Measurements from ENCODE around the gene SPX.
A peak's percentile ranks its signal among the peaks of the same experiment; 100 is the strongest.

SPX gene

GRCh38 chr12:21502872-21503271 is 23.2 kb upstream of the SPX start:
- Histone ChIP-seq H3K27me3 (replicated peaks; ENCODE audit: control insufficient read depth, insufficient read depth, low read length, poor library complexity, severe bottlenecking) (no peaks in the 10 kb centered on the region), H3K9me3 (ENCODE audit: control insufficient read depth, low read length) (no peaks in the 10 kb centered on the region), H3K36me3 (ENCODE audit: control insufficient read depth, insufficient read depth, low read length) (peaks cover 14% of the 10 kb centered on the region), H3K4me3 (ENCODE audit: insufficient read depth, low read depth, low read length, poor library complexity, severe bottlenecking) (no peak overlapping the region), H3K4me1 (ENCODE audit: control insufficient read depth, insufficient read depth, low read length, poor library complexity, severe bottlenecking) (peaks cover 16% of the 10 kb centered on the region), H3K27ac (ENCODE audit: insufficient read depth, low read length, poor library complexity, severe bottlenecking) (no peak overlapping the region)
- no peak for DNase-seq

DNA sequence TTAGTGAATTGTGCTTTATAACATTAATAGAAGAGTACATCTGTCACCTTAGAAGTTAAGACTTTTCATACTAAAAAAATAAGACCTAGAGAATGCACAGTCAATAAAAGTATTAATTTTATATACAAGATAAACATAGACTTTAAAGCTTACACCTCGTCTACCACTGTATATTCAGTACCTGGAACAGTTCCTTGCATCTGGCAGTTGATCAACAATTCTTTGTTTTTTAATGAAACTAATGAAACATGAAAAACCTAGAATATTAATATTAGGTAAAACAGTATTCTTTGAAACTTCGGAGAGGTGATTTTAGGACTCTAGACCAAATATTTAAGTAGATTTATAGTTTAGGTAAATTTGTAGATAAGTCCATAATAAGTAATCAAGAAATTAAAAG is 20.2 kb upstream of the SPX start:
- no peak overlapping the region for H3K27ac ChIP-seq (ENCODE audit: insufficient read depth, low read length, poor library complexity, severe bottlenecking)
- no peak for DNase-seq
- H3K4me3 ChIP-seq (ENCODE audit: insufficient read depth, low read depth, low read length, poor library complexity, severe bottlenecking) = no peak overlapping the region

GRCh38 chr12:21507849-21508248 is 18.2 kb upstream of the SPX start:
- Histone ChIP-seq H3K9me3 (ENCODE audit: control insufficient read depth, low read length) (no peaks in the 10 kb centered on the region), H3K27ac (ENCODE audit: insufficient read depth, low read length, poor library complexity, severe bottlenecking) (no peak overlapping the region), H3K27me3 (replicated peaks; ENCODE audit: control insufficient read depth, insufficient read depth, low read length, poor library complexity, severe bottlenecking) (no peaks in the 10 kb centered on the region), H3K36me3 (ENCODE audit: control insufficient read depth, insufficient read depth, low read length) (peaks cover 35% of the 10 kb centered on the region), H3K4me3 (ENCODE audit: insufficient read depth, low read depth, low read length, poor library complexity, severe bottlenecking) (no peak overlapping the region), H3K4me1 (ENCODE audit: control insufficient read depth, insufficient read depth, low read length, poor library complexity, severe bottlenecking) (peaks cover 1% of the 10 kb centered on the region)
- DNase-seq = no peak

More for the DNA sequence above, 20.2 kb upstream of the SPX start:
- H3K4me1 ChIP-seq (ENCODE audit: control insufficient read depth, insufficient read depth, low read length, poor library complexity, severe bottlenecking) = peaks cover 6% of the 10 kb centered on the region
- H3K9me3 ChIP-seq (ENCODE audit: control insufficient read depth, low read length) = no peaks in the 10 kb centered on the region
- H3K36me3 ChIP-seq (ENCODE audit: control insufficient read depth, insufficient read depth, low read length) = peaks cover 23% of the 10 kb centered on the region
- H3K27me3 ChIP-seq (replicated peaks; ENCODE audit: control insufficient read depth, insufficient read depth, low read length, poor library complexity, severe bottlenecking) = no peaks in the 10 kb centered on the region

DNA sequence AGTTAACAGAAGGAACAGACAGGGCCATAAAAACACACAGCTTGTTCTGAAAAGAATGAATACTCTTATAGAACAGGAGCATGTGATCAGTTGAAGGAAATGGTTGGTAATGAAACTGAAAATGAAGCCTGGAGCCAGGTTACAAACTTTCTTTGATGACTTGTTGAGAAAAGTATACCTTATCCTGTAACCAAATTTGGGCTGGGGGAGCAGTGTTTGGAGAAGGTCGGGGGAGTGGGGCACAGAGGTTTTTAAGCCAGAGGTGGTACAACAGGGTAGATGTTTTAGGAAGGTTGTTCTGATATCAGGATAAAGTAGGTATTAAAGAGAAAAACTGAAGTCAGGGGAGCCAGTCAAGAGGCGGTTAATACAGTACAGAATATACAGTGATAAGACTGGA is 16.3 kb upstream of the SPX start:
- Histone ChIP-seq H3K27ac (ENCODE audit: insufficient read depth, low read length, poor library complexity, severe bottlenecking) (no peak overlapping the region), H3K9me3 (ENCODE audit: control insufficient read depth, low read length) (no peaks in the 10 kb centered on the region), H3K4me3 (ENCODE audit: insufficient read depth, low read depth, low read length, poor library complexity, severe bottlenecking) (no peak overlapping the region), H3K27me3 (replicated peaks; ENCODE audit: control insufficient read depth, insufficient read depth, low read length, poor library complexity, severe bottlenecking) (no peaks in the 10 kb centered on the region), H3K4me1 (ENCODE audit: control insufficient read depth, insufficient read depth, low read length, poor library complexity, severe bottlenecking) (no peaks in the 10 kb centered on the region), H3K36me3 (ENCODE audit: control insufficient read depth, insufficient read depth, low read length) (peaks cover 47% of the 10 kb centered on the region)
- DNase-seq = no peak

GRCh38 chr12:21516281-21516680 is 9.8 kb upstream of the SPX start:
- H3K9me3 ChIP-seq (ENCODE audit: control insufficient read depth, low read length) = no peaks in the 10 kb centered on the region
- H3K36me3 ChIP-seq (ENCODE audit: control insufficient read depth, insufficient read depth, low read length) = peaks cover 27% of the 10 kb centered on the region
- H3K4me3 ChIP-seq (ENCODE audit: insufficient read depth, low read depth, low read length, poor library complexity, severe bottlenecking) = no peak overlapping the region
- no peak for DNase-seq
- H3K27ac ChIP-seq (ENCODE audit: insufficient read depth, low read length, poor library complexity, severe bottlenecking) = no peak overlapping the region
- H3K4me1 ChIP-seq (ENCODE audit: control insufficient read depth, insufficient read depth, low read length, poor library complexity, severe bottlenecking) = no peaks in the 10 kb centered on the region
- H3K27me3 ChIP-seq (replicated peaks; ENCODE audit: control insufficient read depth, insufficient read depth, low read length, poor library complexity, severe bottlenecking) = no peaks in the 10 kb centered on the region

DNA sequence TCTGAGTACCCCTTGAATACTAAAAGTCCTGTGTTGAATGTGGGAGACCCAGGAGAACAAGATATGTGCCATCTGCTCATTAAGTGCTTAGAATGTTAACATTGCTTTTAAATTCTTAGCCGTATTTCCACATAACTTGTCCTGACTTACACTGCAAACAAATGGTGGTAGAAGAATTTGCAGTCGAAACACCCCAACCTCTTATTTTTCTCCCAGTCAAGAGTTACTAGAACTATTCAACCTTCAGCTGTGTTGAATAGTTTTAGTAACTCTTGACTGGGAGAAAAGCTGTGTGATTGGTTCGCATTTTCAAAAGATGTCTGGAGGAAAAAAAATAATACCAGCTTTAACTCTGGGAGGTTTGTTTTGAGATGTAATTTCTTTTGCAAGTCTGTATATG is 7.6 kb upstream of the SPX start:
- no peak overlapping the region for H3K27ac ChIP-seq (ENCODE audit: insufficient read depth, low read length, poor library complexity, severe bottlenecking)
- H3K4me1 ChIP-seq (ENCODE audit: control insufficient read depth, insufficient read depth, low read length, poor library complexity, severe bottlenecking) = no peaks in the 10 kb centered on the region
- H3K36me3 ChIP-seq (ENCODE audit: control insufficient read depth, insufficient read depth, low read length) = peaks cover 11% of the 10 kb centered on the region
- H3K9me3 ChIP-seq (ENCODE audit: control insufficient read depth, low read length) = no peaks in the 10 kb centered on the region
- no peaks in the 10 kb centered on the region for H3K27me3 ChIP-seq (replicated peaks; ENCODE audit: control insufficient read depth, insufficient read depth, low read length, poor library complexity, severe bottlenecking)
- no peak for DNase-seq
- no peak overlapping the region for H3K4me3 ChIP-seq (ENCODE audit: insufficient read depth, low read depth, low read length, poor library complexity, severe bottlenecking)

DNA sequence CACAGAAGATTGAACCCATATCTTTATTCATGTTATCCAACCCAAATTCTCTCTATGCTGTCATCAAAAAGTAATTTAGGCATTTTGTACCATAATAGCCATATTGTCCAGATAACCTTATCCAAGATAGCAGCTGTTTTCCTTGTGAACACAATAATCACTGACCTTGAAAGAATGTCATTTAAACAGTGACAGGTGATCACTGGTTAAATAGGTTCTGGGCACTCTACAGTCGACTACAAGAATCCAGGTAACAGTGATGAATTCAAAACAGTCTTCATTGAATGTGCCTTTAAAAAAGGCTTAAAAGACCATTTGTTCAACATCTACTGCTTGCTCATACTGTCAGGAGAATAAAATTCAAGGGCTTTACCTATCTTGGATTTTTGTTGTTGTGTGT is 4.6 kb upstream of the SPX start:
- DNase-seq = no peak
- Histone ChIP-seq H3K4me1 (ENCODE audit: control insufficient read depth, insufficient read depth, low read length, poor library complexity, severe bottlenecking) (no peaks in the 10 kb centered on the region), H3K27me3 (replicated peaks; ENCODE audit: control insufficient read depth, insufficient read depth, low read length, poor library complexity, severe bottlenecking) (no peaks in the 10 kb centered on the region), H3K27ac (ENCODE audit: insufficient read depth, low read length, poor library complexity, severe bottlenecking) (no peak overlapping the region), H3K9me3 (ENCODE audit: control insufficient read depth, low read length) (no peaks in the 10 kb centered on the region), H3K4me3 (ENCODE audit: insufficient read depth, low read depth, low read length, poor library complexity, severe bottlenecking) (no peak overlapping the region), H3K36me3 (ENCODE audit: control insufficient read depth, insufficient read depth, low read length) (no peaks in the 10 kb centered on the region)

- H3K4me3 ChIP-seq (ENCODE audit: insufficient read depth, low read depth, low read length, poor library complexity, severe bottlenecking) = no peak overlapping the region
- DNase-seq = no peak
- no peaks in the 10 kb centered on the region for H3K9me3 ChIP-seq (ENCODE audit: control insufficient read depth, low read length)
- H3K36me3 ChIP-seq (ENCODE audit: control insufficient read depth, insufficient read depth, low read length) = no peaks in the 10 kb centered on the region
- no peak overlapping the region for H3K27ac ChIP-seq (ENCODE audit: insufficient read depth, low read length, poor library complexity, severe bottlenecking)
- H3K4me1 ChIP-seq (ENCODE audit: control insufficient read depth, insufficient read depth, low read length, poor library complexity, severe bottlenecking) = peaks cover 6% of the 10 kb centered on the region
- no peaks in the 10 kb centered on the region for H3K27me3 ChIP-seq (replicated peaks; ENCODE audit: control insufficient read depth, insufficient read depth, low read length, poor library complexity, severe bottlenecking)
Measured at GRCh38 chr12:21523148-21523547, 2.9 kb upstream of the SPX start.

GRCh38 chr12:21526721-21527345 is 737 bp downstream of the SPX start:
- H3K4me1 ChIP-seq (ENCODE audit: control insufficient read depth, insufficient read depth, low read length, poor library complexity, severe bottlenecking) = peaks cover 6% of the 10 kb centered on the region
- no peak overlapping the region for H3K27ac ChIP-seq (ENCODE audit: insufficient read depth, low read length, poor library complexity, severe bottlenecking)
- H3K36me3 ChIP-seq (ENCODE audit: control insufficient read depth, insufficient read depth, low read length) = no peaks in the 10 kb centered on the region
- no peak for DNase-seq
- H3K9me3 ChIP-seq (ENCODE audit: control insufficient read depth, low read length) = no peaks in the 10 kb centered on the region
- peak overlapping the region; percentile 74 for H3K4me3 ChIP-seq (ENCODE audit: insufficient read depth, low read depth, low read length, poor library complexity, severe bottlenecking)
- H3K27me3 ChIP-seq (replicated peaks; ENCODE audit: control insufficient read depth, insufficient read depth, low read length, poor library complexity, severe bottlenecking) = no peaks in the 10 kb centered on the region

- Histone ChIP-seq H3K36me3 (ENCODE audit: control insufficient read depth, insufficient read depth, low read length) (no peaks in the 10 kb centered on the region), H3K27ac (ENCODE audit: insufficient read depth, low read length, poor library complexity, severe bottlenecking) (no peak overlapping the region), H3K4me3 (ENCODE audit: insufficient read depth, low read depth, low read length, poor library complexity, severe bottlenecking) (peak overlapping the region; percentile 74), H3K9me3 (ENCODE audit: control insufficient read depth, low read length) (no peaks in the 10 kb centered on the region), H3K27me3 (replicated peaks; ENCODE audit: control insufficient read depth, insufficient read depth, low read length, poor library complexity, severe bottlenecking) (no peaks in the 10 kb centered on the region), H3K4me1 (ENCODE audit: control insufficient read depth, insufficient read depth, low read length, poor library complexity, severe bottlenecking) (peaks cover 6% of the 10 kb centered on the region)
- DNase-seq = peak; percentile 13 to 35 (median 22)
Measured at GRCh38 chr12:21527451-21528180, 1.5 kb downstream of the SPX start.

All from effector memory CD4-positive, alpha-beta T cell (primary cell).